ENCODE measurements around the gene HGD. TPM values are rescaled to one million over a fixed set of nuclear protein-coding genes. Genes with fewer than 3 reads are reported as not detected.
A peak's percentile ranks its signal among the peaks of the same experiment; 100 is the strongest.
"Not testable (repeated sequence)": the region's sequence is repeated elsewhere in the genome, so short reads cannot be mapped to it uniquely, and the experiment has no call there.

Gene HGD
- total RNA-seq, 1 experiment from 2014 or later: 0.18 TPM

DNA sequence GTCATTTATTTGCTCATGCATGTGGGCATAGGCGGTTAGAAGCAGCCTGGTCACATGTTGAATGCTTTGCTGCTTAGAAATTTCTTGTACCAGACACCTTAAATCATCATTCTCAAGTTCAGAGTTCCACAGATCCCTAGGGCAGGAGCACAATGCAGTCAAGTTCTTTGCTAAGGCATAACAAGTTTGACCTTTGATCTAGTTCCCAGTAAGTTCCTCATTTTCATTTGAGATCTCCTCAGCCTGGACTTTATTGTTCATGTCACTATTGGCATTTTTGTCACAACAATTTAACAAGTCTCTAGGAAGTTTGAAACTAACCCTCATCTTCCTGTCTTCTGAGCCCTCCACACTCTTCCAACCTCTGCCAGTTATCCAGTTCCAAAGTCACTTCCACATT, 22.8 kb downstream of the HGD start:
- Histone ChIP-seq H3K4me3 (no peak overlapping the region), H3K27ac (no peak overlapping the region), H3K36me3 (no peaks in the 10 kb centered on the region), H3K27me3 (no peaks in the 10 kb centered on the region), H3K9me3 (replicated peaks) (no peaks in the 10 kb centered on the region), H3K4me1 (no peaks in the 10 kb centered on the region)
- DNase-seq: no peak

DNA sequence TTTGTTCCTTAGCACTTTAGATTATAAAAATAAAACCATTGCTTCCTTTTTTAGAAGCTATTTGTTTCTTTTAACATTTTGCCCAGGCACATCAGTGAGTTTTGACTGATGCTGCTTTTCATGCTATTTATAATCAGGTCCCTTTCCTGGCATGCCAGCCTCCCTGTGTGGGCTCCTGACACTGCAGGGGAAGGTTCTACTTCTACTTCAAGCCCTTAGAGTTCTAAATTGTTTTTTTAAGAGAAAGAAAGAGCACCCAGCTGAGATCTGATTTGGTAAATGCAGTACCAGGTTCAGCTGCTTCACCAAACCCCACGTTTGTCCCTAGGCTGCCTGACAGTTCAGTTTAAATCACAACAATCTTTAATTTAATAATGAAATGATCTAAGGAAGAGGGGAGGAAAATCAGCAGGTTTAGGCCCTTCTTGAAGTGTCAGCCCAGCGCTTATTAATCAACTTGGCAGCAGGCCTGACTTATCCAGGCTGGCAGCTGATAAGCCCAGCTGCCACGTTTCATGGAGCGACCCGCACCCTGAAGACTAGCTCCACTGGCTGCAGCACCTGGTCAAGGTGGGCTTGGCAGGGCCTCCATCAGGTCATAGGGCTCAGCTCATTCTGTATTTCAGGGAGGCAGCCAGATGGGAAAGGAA, 29.0 kb downstream of the HGD start:
- Histone ChIP-seq H3K27me3 (no peaks in the 10 kb centered on the region), H3K4me3 (no peak overlapping the region), H3K4me1 (no peaks in the 10 kb centered on the region), H3K9me3 (replicated peaks) (no peaks in the 10 kb centered on the region), H3K36me3 (no peaks in the 10 kb centered on the region), H3K27ac (no peak overlapping the region)
- no peak for DNase-seq

DNA sequence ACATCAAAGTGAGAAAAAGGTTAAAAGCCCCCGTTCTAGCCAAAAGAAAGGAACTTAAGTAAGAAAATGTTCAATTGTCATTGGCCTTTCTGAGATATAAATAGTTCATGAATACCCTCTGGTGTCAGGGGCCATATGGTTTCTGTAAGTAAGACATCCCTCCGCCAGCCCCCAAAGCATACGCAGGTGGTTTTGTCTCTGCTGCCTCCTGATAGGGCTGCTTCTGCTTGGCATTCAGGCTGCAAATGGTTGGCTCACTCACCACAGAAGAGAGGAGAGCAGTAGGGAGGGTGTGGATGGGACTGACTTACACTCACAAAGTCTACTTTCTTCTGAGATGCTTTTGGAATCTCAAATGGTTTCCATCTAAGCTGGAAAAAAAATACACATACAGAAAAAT, 29.8 kb downstream of the HGD start:
- DNase-seq: no peak
- no peaks in the 10 kb centered on the region for H3K27me3 ChIP-seq
- no peak overlapping the region for H3K27ac ChIP-seq
- H3K4me1 ChIP-seq: no peaks in the 10 kb centered on the region
- H3K9me3 ChIP-seq (replicated peaks): no peaks in the 10 kb centered on the region
- H3K4me3 ChIP-seq: no peak overlapping the region
- no peaks in the 10 kb centered on the region for H3K36me3 ChIP-seq

DNA sequence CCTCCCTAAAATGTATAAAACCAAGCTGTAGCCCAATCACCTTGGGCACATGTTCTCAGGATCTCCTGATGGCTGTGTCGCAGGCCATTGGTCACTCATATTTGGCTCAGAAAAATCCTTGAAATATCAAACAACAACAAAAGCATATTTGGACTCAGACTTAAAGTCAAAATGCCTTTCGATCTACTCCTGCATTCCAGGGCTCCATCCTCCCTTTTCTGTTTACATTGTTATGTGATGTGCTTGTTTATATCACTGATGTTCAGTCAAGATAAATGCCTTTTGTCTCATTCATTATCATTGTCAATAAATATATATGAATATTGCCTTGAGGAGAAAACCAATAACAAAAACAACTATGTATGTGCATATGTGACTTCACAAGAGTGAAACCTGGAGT, 31.7 kb downstream of the HGD start:
- no peak overlapping the region for H3K27ac ChIP-seq
- H3K27me3 ChIP-seq: no peaks in the 10 kb centered on the region
- DNase-seq: no peak
- no peaks in the 10 kb centered on the region for H3K36me3 ChIP-seq
- no peaks in the 10 kb centered on the region for H3K4me1 ChIP-seq
- no peak overlapping the region for H3K4me3 ChIP-seq
- no peaks in the 10 kb centered on the region for H3K9me3 ChIP-seq (replicated peaks)

DNA sequence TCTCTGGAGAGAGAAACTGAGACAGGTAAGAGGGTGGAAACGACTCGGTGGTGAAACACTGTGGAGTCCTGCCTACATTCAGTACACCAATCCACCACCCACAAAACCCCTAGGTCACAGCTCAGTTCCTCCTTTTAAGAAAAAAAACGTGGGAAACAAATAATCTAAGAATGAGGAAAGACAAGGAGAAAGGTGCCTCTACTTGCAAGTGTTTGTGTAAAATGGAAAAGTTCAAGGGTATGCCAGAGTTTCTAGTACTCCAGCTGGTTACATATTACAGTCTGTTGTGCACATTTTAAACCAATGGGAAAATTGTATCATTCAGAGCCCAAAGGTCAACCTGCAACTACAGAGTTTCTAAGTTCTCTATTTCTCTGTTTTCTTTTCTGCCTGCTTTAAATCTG, 32.2 kb downstream of the HGD start:
- Histone ChIP-seq H3K36me3 (no peaks in the 10 kb centered on the region), H3K27ac (no peak overlapping the region), H3K4me1 (no peaks in the 10 kb centered on the region), H3K27me3 (no peaks in the 10 kb centered on the region), H3K4me3 (no peak overlapping the region), H3K9me3 (replicated peaks) (no peaks in the 10 kb centered on the region)
- DNase-seq: no peak

DNA sequence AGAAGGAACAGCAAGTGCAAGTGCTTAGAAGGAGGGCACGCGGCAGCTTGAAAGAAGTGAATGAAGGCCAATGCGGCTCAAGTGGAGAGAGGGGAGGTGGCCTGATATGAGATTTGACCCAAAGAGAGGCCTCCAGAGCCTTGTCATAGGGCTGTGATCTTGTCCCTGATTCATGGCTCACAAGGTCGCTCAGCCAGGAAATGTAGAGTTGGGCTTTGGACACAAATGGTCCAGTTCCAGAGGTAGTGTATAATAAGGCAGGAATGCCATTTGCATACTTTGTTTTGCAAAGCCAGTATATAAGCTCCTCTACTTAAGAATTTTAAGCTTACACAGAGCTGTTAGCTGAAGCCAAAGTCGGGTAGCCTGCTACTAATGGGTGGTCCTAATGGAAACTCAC, 33.7 kb downstream of the HGD start:
- Histone ChIP-seq H3K4me1 (no peaks in the 10 kb centered on the region), H3K4me3 (no peak overlapping the region), H3K9me3 (replicated peaks) (no peaks in the 10 kb centered on the region), H3K27ac (no peak overlapping the region), H3K36me3 (no peaks in the 10 kb centered on the region), H3K27me3 (no peaks in the 10 kb centered on the region)
- no peak for DNase-seq

DNA sequence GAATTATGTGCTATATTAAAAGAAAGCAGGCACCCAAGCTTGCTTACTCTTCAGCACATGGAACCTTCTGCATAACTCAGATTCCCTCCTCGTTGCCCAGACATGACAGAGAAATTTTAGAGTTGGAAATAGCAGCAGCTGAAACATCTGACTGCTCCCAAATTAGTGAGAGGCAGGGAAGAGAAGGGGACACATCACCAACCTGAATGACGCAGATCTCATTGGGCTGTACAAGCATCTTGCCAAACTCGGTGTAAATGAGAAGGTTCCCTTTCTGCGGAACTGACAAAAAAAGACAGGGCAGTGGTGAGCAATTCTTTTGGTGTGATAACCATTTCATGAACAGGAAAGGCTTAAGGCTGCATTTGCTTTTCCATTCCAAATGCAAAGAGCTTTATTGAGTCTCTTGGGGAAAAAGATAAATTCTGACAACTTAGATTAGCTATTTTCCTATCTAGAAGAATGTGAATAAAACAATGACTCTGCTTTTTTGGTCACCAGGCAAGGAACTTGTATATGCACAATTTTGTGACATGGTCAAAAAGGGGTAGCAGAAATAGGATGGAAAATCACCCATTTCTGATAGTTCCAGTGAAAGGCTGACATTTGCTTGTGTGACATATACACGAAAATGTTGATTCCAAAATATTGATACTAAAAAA, 35.1 kb downstream of the HGD start:
- Histone ChIP-seq H3K4me1 (no peaks in the 10 kb centered on the region), H3K27ac (no peak overlapping the region), H3K36me3 (no peaks in the 10 kb centered on the region), H3K9me3 (replicated peaks) (no peaks in the 10 kb centered on the region), H3K4me3 (no peak overlapping the region), H3K27me3 (no peaks in the 10 kb centered on the region)
- no peak for DNase-seq

DNA sequence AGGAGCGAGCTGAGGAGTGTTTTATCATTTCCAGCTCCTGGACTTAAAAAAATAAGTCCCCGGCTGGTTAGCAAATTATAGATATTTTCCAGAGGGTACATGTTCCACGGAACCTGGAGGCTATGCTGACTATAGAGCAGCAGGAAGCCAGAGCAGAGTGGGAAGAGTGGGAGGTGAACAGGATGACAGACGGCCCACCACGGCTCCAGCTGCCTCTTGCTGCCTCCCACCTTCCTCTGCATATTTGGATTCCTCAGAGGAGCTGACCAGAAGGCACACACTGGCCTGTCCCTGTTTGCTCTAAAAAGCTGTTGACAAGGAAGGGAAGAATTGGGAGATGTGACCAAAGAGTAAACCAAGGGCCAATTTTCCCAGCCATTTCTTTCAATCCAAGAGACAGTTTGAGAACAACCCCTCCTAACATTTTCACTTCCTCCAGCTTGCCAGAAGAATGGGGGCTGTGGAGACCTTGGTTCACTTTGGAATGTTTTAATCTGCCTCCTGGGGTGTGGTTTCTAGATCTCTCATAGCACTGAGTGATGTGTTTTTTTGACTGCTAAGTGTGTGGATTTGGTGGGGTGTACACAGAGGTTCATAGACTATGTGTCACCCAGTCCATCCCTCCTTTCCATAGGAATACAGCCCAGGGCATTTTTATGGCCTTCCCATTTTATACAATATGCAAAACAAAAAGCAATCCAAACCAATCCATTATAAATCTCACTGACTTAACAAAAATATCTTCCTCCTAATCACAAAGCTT, 36.8 kb downstream of the HGD start:
- no peaks in the 10 kb centered on the region for H3K36me3 ChIP-seq
- H3K27ac ChIP-seq: no peak overlapping the region
- H3K4me3 ChIP-seq: no peak overlapping the region
- DNase-seq: peak in 1 of 2 experiments; percentile 8
- H3K27me3 ChIP-seq: no peaks in the 10 kb centered on the region
- H3K4me1 ChIP-seq: no peaks in the 10 kb centered on the region
- no peaks in the 10 kb centered on the region for H3K9me3 ChIP-seq (replicated peaks)

DNA sequence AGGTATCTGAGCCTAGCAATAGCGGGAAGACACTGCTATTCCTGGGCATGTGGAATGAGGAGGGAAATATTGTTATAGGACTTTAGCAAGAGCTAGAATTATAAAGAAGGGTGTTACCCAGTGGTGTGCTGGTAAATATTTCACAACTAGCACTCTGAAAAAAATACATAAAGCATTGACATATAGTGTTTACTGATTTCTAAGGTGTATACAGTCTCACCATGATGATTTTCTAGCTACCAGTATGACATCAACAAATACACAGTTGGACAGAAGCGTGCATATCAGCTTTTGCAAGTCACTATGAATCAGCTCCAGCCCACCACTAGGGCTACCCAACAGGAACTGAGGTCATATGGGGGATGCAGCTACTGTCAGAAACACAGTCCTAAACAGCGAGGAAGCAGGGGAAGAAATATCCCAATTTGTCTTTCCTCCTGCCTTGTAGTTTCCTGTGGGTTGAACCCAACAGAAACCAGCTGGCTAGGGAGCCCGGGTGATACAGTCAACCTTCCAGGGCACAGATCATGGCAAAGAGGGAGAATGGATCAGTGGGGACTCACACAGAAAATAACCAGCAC, 39.6 kb downstream of the HGD start:
- Histone ChIP-seq H3K36me3 (no peaks in the 10 kb centered on the region), H3K4me1 (no peaks in the 10 kb centered on the region), H3K27me3 (no peaks in the 10 kb centered on the region), H3K9me3 (replicated peaks) (no peaks in the 10 kb centered on the region), H3K4me3 (no peak overlapping the region), H3K27ac (no peak overlapping the region)
- DNase-seq: no peak

DNA sequence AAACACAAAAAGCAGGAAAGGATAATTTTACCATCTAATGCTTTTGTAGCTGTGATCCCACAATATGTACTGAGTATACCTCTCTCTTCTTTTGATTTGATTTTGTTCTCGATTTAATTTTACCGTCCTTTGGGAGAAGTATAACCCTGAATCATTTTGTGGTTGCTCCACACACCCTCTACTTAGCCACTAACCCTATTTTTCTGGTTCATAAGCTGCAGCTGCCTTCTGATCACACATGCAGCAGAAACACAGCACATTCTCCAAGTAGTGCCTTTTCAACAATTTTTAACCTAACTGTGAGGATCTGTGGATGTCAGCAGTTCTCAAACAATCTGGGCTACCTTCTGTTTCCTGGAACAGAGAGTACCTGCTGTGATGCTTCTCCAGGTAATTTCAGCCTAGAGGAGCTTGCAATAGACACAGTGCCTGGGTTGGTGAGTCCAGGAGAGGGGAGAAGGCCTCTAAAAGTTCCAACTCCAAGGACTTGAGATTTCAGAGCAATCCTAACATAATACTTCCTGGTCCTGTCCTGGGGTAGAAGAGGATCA, 40.3 kb downstream of the HGD start:
- no peak for DNase-seq
- no peaks in the 10 kb centered on the region for H3K4me1 ChIP-seq
- no peak overlapping the region for H3K4me3 ChIP-seq
- H3K27ac ChIP-seq: no peak overlapping the region
- H3K9me3 ChIP-seq (replicated peaks): no peaks in the 10 kb centered on the region
- H3K36me3 ChIP-seq: no peaks in the 10 kb centered on the region
- H3K27me3 ChIP-seq: no peaks in the 10 kb centered on the region

DNA sequence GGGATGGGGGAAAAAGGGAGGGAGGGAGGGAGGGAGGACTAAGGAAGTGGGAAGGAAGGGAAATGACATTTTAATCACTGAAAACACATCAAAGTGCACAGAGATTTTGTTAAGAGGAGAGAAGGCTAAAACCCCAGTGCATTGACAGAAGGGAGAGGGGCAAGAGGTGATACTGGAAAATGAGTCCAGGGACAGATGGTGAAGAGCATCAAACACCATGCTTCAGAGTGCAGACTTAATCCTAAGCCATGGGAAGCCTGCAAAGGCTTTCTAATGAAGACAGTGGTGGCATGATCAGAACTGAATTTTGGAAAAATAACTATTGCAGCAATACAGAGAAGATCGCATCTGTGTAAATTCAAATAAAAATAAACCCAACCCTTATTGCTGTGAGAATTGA, 41.8 kb downstream of the HGD start:
- Histone ChIP-seq H3K4me3 (no peak overlapping the region), H3K36me3 (no peaks in the 10 kb centered on the region), H3K4me1 (no peaks in the 10 kb centered on the region), H3K9me3 (replicated peaks) (no peaks in the 10 kb centered on the region), H3K27ac (no peak overlapping the region), H3K27me3 (no peaks in the 10 kb centered on the region)
- DNase-seq: no peak

DNA sequence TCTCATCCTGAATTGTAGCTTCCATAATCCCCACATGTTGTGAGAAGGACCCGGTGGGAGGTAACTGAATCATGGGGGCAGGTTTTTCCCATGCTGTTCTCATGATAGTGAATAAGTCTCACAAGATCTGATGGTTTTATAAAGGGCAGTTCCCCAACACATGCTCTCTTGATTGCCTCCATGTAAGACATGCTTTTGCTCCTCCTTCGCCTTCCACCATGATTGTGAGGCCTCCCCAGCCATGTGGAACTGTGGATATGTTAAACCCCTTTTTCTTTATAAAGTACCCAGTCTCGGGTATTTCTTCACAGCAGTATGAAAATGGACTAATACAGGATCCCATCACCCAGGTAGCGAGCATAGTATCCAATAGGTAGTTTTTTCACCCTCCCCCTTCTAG, 43.2 kb downstream of the HGD start:
- not testable (repeated sequence) for H3K9me3 ChIP-seq (replicated peaks); H3K27me3 ChIP-seq; H3K4me3 ChIP-seq; H3K4me1 ChIP-seq; H3K36me3 ChIP-seq; H3K27ac ChIP-seq; DNase-seq

DNA sequence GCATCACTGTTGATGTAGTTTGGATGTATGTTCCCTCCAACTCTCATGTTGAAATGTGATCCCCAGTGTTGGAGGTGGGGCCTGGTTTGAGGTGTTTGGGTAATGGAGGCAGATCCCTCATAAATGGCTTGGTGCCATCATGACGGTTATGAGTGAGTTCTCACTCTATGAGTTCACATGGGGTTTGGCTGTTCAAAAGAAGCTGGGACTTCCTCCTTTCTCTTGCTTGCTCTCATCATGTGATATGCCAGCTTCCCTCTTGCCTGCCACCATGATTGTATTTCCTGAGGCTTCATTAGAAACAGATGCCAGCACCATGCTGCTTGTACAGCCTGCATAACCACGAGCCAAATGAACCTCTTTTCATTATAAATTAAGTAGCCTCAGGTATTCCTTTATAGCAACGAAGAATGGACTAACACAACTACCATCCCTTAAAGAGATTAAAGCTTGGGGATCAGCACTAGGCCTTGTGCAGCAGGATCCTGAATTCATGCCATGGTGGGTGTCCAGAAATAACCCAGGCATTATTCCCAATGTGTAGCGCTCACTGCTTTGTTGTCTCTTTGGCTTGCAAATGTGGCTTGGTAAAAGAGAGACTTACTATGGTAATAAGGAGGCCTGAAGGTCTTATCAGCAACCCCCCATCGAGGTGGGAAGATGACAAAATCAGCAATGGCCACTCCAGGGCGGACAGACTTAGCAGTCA, 44.0 kb downstream of the HGD start:
- H3K9me3 ChIP-seq (replicated peaks): no peaks in the 10 kb centered on the region
- H3K36me3 ChIP-seq: no peaks in the 10 kb centered on the region
- H3K27ac ChIP-seq: no peak overlapping the region
- no peak overlapping the region for H3K4me3 ChIP-seq
- H3K4me1 ChIP-seq: no peaks in the 10 kb centered on the region
- H3K27me3 ChIP-seq: no peaks in the 10 kb centered on the region
- DNase-seq: peak in 1 of 2 experiments; percentile 10

DNA sequence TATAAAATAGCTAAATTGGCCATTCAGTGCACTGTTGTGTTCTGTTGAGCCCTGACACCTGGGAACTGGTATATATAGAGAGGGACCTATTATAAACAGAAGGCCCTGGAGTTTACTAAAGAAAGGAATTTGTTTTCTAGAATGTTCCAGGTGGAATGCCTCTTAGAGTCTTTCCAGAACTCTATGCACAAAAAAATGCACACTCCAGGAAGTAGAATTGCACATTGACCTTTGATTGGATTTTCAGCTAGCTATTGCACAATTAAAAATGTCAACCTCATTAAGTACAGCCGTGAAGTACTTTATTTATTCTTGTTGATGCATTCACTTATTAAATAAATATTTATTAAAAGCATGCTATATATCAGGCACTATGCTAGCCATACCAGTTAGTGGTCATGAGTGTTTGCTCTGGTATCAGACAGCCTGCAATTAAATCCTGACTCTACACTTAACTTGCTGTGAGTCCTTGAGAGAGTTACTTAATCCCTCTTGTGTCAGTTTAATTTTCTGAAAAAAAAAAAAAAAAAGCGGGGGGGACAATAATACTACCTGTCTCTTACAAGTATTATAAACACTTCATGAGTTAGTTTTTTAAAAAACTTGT, 45.1 kb downstream of the HGD start:
- H3K4me3 ChIP-seq: no peak overlapping the region
- H3K27ac ChIP-seq: no peak overlapping the region
- H3K4me1 ChIP-seq: no peaks in the 10 kb centered on the region
- H3K9me3 ChIP-seq (replicated peaks): no peaks in the 10 kb centered on the region
- no peaks in the 10 kb centered on the region for H3K36me3 ChIP-seq
- H3K27me3 ChIP-seq: no peaks in the 10 kb centered on the region
- DNase-seq: no peak
